Uterus (tissue), 2 donors: ENCODE data around the gene NAA60.

Experiments used
- POLR2A ChIP-seq, 2 donors: fragments of 450-650 bp; IDR thresholded peaks; one replicate each; pipeline ENCODE4 v1.6.1; 2016; ENCODE audit warnings: antibody characterized with exemption in 2 of 2, mild to moderate bottlenecking in 1 of 2, moderate library complexity in 1 of 2
- TF ChIP-seq, protein P1 (sequence below), 4 experiments: fragments of 200-600 bp in 2 of 4; fragments of 450-650 bp in 2 of 4; sonication (generic) in 2 of 4; IDR thresholded peaks; one replicate each; pipeline ENCODE4 v1.5.1; 2016 to 2019; ENCODE audit warnings: antibody characterized with exemption in 4 of 4, mild to moderate bottlenecking in 2 of 4, moderate library complexity in 1 of 4

DNA sequence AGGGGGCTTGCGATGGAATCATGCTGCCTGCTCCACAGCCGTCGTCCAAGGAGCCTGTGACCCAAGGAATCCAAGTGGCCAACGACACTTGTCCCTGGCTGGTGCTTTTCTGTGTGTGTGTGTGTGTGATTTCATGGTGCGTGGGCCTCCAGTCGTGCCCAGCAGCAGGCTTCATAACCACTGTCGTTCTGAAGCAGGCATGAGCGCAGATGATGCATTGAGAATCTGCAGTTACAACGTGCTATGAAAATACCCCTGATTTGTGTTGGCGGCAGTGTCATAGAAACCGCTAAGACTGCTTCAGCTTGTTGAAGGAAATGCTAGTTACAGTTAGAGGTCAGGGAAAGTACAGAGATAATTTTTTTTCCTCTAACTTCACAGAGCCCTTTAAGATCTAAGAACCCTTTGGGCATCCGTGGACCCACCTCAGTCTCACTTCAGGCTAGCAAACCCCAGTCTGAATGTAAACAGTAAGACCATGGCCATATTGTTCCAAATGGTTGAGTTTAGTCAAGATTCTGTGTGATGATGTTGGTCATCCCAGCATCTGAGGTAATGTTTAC, 36.3 kb downstream of the NAA60 start:
- no peak for TF ChIP-seq POLR2A (IDR thresholded peaks at IDR 0.05)
- TF ChIP-seq, protein P1, sequence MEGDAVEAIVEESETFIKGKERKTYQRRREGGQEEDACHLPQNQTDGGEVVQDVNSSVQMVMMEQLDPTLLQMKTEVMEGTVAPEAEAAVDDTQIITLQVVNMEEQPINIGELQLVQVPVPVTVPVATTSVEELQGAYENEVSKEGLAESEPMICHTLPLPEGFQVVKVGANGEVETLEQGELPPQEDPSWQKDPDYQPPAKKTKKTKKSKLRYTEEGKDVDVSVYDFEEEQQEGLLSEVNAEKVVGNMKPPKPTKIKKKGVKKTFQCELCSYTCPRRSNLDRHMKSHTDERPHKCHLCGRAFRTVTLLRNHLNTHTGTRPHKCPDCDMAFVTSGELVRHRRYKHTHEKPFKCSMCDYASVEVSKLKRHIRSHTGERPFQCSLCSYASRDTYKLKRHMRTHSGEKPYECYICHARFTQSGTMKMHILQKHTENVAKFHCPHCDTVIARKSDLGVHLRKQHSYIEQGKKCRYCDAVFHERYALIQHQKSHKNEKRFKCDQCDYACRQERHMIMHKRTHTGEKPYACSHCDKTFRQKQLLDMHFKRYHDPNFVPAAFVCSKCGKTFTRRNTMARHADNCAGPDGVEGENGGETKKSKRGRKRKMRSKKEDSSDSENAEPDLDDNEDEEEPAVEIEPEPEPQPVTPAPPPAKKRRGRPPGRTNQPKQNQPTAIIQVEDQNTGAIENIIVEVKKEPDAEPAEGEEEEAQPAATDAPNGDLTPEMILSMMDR (IDR thresholded peaks at IDR 0.05): no peak
